Hepatic stellate cell (primary cell): ENCODE measurements around the gene TMEM150B.
"Not testable (repeated sequence)": the region's sequence is repeated elsewhere in the genome, so short reads cannot be mapped to it uniquely, and the experiment has no call there.

ENCODE experiments used
- DNase-seq: peaks from one replicate; pipeline ENCODE4 v3.0.0; 2011; ENCODE audit warnings: low spot score

The TMEM150B gene

GRCh38 chr19:55339105-55339888, 14.2 kb upstream of the TMEM150B start, which contains the start of gene KMT5C:
KMT5C (plus strand) TSS chr19:55339876; CDS start chr19:55341937, 2,061 bp downstream.
- DNase-seq, result peak; percentile 100

GRCh38 chr19:55336101-55336500, 11.0 kb upstream of the TMEM150B start:
- DNase-seq, result no peak

- DNase-seq, result no peak
These were observed 8.7 kb upstream of the TMEM150B start for GRCh38 chr19:55333870-55334269.

GRCh38 chr19:55329791-55330190, 4.7 kb upstream of the TMEM150B start:
- DNase-seq, result not testable (repeated sequence)

- peak; percentile 58 for DNase-seq
These were observed 3.7 kb upstream of the TMEM150B start for GRCh38 chr19:55328774-55329318.

GRCh38 chr19:55324662-55325061, 479 bp downstream of the TMEM150B start:
- DNase-seq, result no peak

GRCh38 chr19:55322204-55322885, 2.8 kb downstream of the TMEM150B start:
- no peak for DNase-seq

- DNase-seq, result no peak
These were observed 3.5 kb downstream of the TMEM150B start for GRCh38 chr19:55321466-55322137.

- no peak for DNase-seq
These were observed 4.2 kb downstream of the TMEM150B start for GRCh38 chr19:55320844-55321419.

- peak; percentile 83 for DNase-seq
These were observed 5.4 kb downstream of the TMEM150B start for GRCh38 chr19:55319785-55320184.

- no peak for DNase-seq
These were observed 8.5 kb downstream of the TMEM150B start for GRCh38 chr19:55316646-55317045.

- no peak for DNase-seq
These were observed 9.1 kb downstream of the TMEM150B start for GRCh38 chr19:55315956-55316525.

GRCh38 chr19:55314396-55314795, 10.7 kb downstream of the TMEM150B start:
- DNase-seq, result no peak

GRCh38 chr19:55312621-55313512, 12.3 kb downstream of the TMEM150B start:
- no peak for DNase-seq

GRCh38 chr19:55311797-55312196, 13.3 kb downstream of the TMEM150B start:
- no peak for DNase-seq

GRCh38 chr19:55311397-55311796, 13.7 kb downstream of the TMEM150B start:
- no peak for DNase-seq

- no peak for DNase-seq
These were observed 14.6 kb downstream of the TMEM150B start for GRCh38 chr19:55310498-55310897.

- no peak for DNase-seq
These were observed 15.7 kb downstream of the TMEM150B start for GRCh38 chr19:55309448-55309847.

- DNase-seq, result no peak
These were observed 16.9 kb downstream of the TMEM150B start for GRCh38 chr19:55308281-55308680.

GRCh38 chr19:55306712-55307111, 18.4 kb downstream of the TMEM150B start:
- no peak for DNase-seq
